GM12878 (cell line): Measurements from ENCODE around the gene NSMCE3. TPM values are rescaled to one million over a fixed set of nuclear protein-coding genes. Genes with fewer than 3 reads are reported as not detected.

ENCODE experiments used
- ATAC-seq: fragments of 200-7000 bp; cut with Tn5 transposase; 3 replicates; pipeline ENCODE4 v1.9.1; 2020; ENCODE audit warnings: mild to moderate bottlenecking, moderate library complexity
- BruUV-seq: library from RNA; stranded (reverse); fragments of 400-500 nt; replicated peaks from 2 replicates; lab custom pipeline; 2021; lab: Mats Ljungman, UMichigan
- CTCF ChIA-PET: fragments of 300-600 bp; sonication (Branson Sonifier 250); formaldehyde crosslinking; extraction: SDS; loops from one replicate; lab custom pipeline; 2021; ENCODE audit warnings: inconsistent platforms; lab: Yijun Ruan, JAX
- POLR2A ChIA-PET: fragments of 350-600 bp; formaldehyde crosslinking; extraction: SDS; loops from one replicate; lab custom pipeline; 2021; ENCODE audit warnings: inconsistent platforms; lab: Charles Lee
- RAD21 ChIA-PET: fragments of 300-600 bp; sonication (Branson Sonifier 250); formaldehyde crosslinking; loops from one replicate; lab custom pipeline; 2023; ENCODE audit warnings: antibody characterized with exemption; ENCODE audit not compliant: unreplicated experiment; lab: Charles Lee
- SMC1A ChIA-PET: fragments of 300-600 bp; sonication (Branson Sonifier 250); formaldehyde crosslinking; loops from one replicate; lab custom pipeline; 2023; ENCODE audit not compliant: unreplicated experiment, uncharacterized antibody; lab: Charles Lee
- DNase-seq: peaks from one replicate; pipeline ENCODE4 v3.0.0-alpha.2; 2011; ENCODE audit warnings: low read depth, low spot score
- FAIRE-seq: peaks from 3 replicates; lab custom pipeline; 2011; peaks lifted over from hg19 to GRCh38; lab: Jason Lieb, UNC
- H2AFZ ChIP-seq: 2 replicates; pipeline ENCODE4 v1.6.0; 2011; ENCODE audit warnings: low read depth, low read length, control low read depth; ENCODE audit not compliant: control insufficient read depth
- H3K27ac ChIP-seq: 2 replicates; pipeline ENCODE4 v1.5.1; 2011; ENCODE audit warnings: control low read depth; ENCODE audit not compliant: control insufficient read depth, insufficient read depth
- H3K27me3 ChIP-seq, 2 experiments: replicated peaks in 1 of 2; 2 replicates each; pipeline versions ENCODE4 v1.6.0 to v1.6.1; 2011; ENCODE audit warnings: low read length in 1 of 2; ENCODE audit not compliant: control insufficient read depth in 2 of 2, insufficient read depth in 2 of 2
- H3K36me3 ChIP-seq, 2 experiments: 2 replicates each; pipeline ENCODE4 v1.5.1; 2011; ENCODE audit warnings: low read length in 1 of 2; ENCODE audit not compliant: control insufficient read depth in 2 of 2, insufficient read depth in 2 of 2
- H3K4me1 ChIP-seq: 2 replicates; pipeline ENCODE4 v1.6.1; 2011; ENCODE audit warnings: mild to moderate bottlenecking, low read length, moderate library complexity, mixed read lengths; ENCODE audit not compliant: control insufficient read depth, insufficient read depth
- H3K4me2 ChIP-seq: 2 replicates; pipeline ENCODE4 v1.6.0; 2011; ENCODE audit warnings: control low read depth; ENCODE audit not compliant: control insufficient read depth, insufficient read depth
- H3K4me3 ChIP-seq: fragments of 200-600 bp; sonication (generic); 2 replicates; pipeline ENCODE4 v1.5.1; 2016
- H3K79me2 ChIP-seq: 2 replicates; pipeline ENCODE4 v1.6.0; 2011; ENCODE audit warnings: low read length; ENCODE audit not compliant: control insufficient read depth, insufficient read depth
- H3K9ac ChIP-seq: 2 replicates; pipeline ENCODE4 v1.8.0; 2011; ENCODE audit warnings: low read length, control low read depth, mixed read lengths; ENCODE audit not compliant: control insufficient read depth, insufficient read depth
- H3K9me3 ChIP-seq: replicated peaks from 3 replicates; pipeline ENCODE4 v1.5.1; 2011; ENCODE audit warnings: mild to moderate bottlenecking, low read length; ENCODE audit not compliant: control insufficient read depth, insufficient read depth
- H4K20me1 ChIP-seq: 2 replicates; pipeline ENCODE4 v1.6.0; 2011; ENCODE audit not compliant: control insufficient read depth, insufficient read depth
- ATF7 ChIP-seq: fragments of 450-650 bp; IDR thresholded peaks from 2 replicates; pipeline ENCODE4 v1.6.1; 2016; ENCODE audit warnings: low read depth, mild to moderate bottlenecking
- BCL11A ChIP-seq: IDR thresholded peaks from 2 replicates; pipeline ENCODE4 v1.6.1; 2011; ENCODE audit warnings: low read depth, low read length
- BHLHE40 ChIP-seq, 2 experiments: fragments of 450-650 bp in 1 of 2; IDR thresholded peaks; 2 replicates each; pipeline ENCODE4 v1.6.1; 2011 to 2017; ENCODE audit warnings: low read depth in 2 of 2, borderline replicate concordance in 1 of 2, improper control_type of control experiment in 1 of 2, low read length in 1 of 2, mild to moderate bottlenecking in 1 of 2
- CBFB ChIP-seq: IDR thresholded peaks from 2 replicates; pipeline ENCODE4 v1.6.1; 2016; ENCODE audit warnings: antibody characterized with exemption, low read depth
- CHD4 ChIP-seq: fragments of 200-600 bp; sonication (generic); IDR thresholded peaks from 2 replicates; pipeline ENCODE4 v1.6.1; 2016; ENCODE audit warnings: mild to moderate bottlenecking
- FOXM1 ChIP-seq: IDR thresholded peaks from 2 replicates; pipeline ENCODE4 v1.6.1; 2012; ENCODE audit warnings: low read depth, mild to moderate bottlenecking, inconsistent platforms, low read length, moderate library complexity
- GABPA ChIP-seq: IDR thresholded peaks from 2 replicates; pipeline ENCODE4 v1.6.1; 2014; ENCODE audit warnings: antibody characterized with exemption, low read depth, mild to moderate bottlenecking, inconsistent platforms
- LARP7 ChIP-seq: fragments of 450-650 bp; IDR thresholded peaks from 2 replicates; pipeline ENCODE4 v1.6.1; 2017; ENCODE audit warnings: mild to moderate bottlenecking
- MTA3 ChIP-seq: IDR thresholded peaks from 2 replicates; pipeline ENCODE4 v1.6.1; 2012; ENCODE audit warnings: low read length, inconsistent platforms, borderline replicate concordance
- NFIC ChIP-seq: IDR thresholded peaks from 2 replicates; pipeline ENCODE4 v1.6.1; 2012; ENCODE audit warnings: low read depth, mild to moderate bottlenecking, inconsistent platforms, low read length, moderate library complexity
- PAX8 ChIP-seq: fragments of 450-650 bp; IDR thresholded peaks from 2 replicates; pipeline ENCODE4 v1.6.1; 2017; ENCODE audit warnings: mild to moderate bottlenecking, moderate library complexity
- POLR2AphosphoS2 ChIP-seq: IDR thresholded peaks from 2 replicates; pipeline ENCODE4 v1.6.1; 2011; ENCODE audit warnings: low read depth, mild to moderate bottlenecking, low read length, improper control_type of control experiment, moderate library complexity
- RUNX3 ChIP-seq: IDR thresholded peaks from 2 replicates; pipeline ENCODE4 v1.6.1; 2012; ENCODE audit warnings: low read length, inconsistent platforms
- SRF ChIP-seq, 2 experiments: IDR thresholded peaks; 2 replicates each; pipeline ENCODE4 v1.6.1; 2011; ENCODE audit warnings: low read depth in 2 of 2, low read length in 2 of 2, mild to moderate bottlenecking in 1 of 2, moderate library complexity in 1 of 2
- TCF7 ChIP-seq: IDR thresholded peaks from 2 replicates; pipeline ENCODE4 v1.6.1; 2014; ENCODE audit warnings: antibody characterized with exemption, borderline replicate concordance
- ZNF207 ChIP-seq: fragments of 450-650 bp; IDR thresholded peaks from 2 replicates; pipeline ENCODE4 v1.6.1; 2014; ENCODE audit warnings: antibody characterized with exemption, mild to moderate bottlenecking, borderline replicate concordance
- in situ Hi-C: fragments of 300-500 bp; cut with MboI; formaldehyde crosslinking; loops from 9 replicates; pipeline ENCODE4 v1.14.3; 2018; ENCODE audit warnings: mixed read lengths
- intact Hi-C: fragments of 100-400 bp; cut with micrococcal nuclease; formaldehyde crosslinking; loops from one replicate; pipeline ENCODE4 v1.14.2; 2022; ENCODE audit not compliant: unreplicated experiment
- polyA plus RNA-seq, 11 experiments: library from polyadenylated mRNA; depleted of rRNA in 4 of 11; unstranded in 6 of 11; stranded (reverse) in 5 of 11; fragments of >200 nt; fragmentation: Nextera tagmentation in 4 of 11; fragmentation: Illumina TruSeq in 1 of 11; extraction: Ambion mirVana in 4 of 11; extraction: Trizol in 1 of 11; gene quantifications; 1 replicate in 1 of 11; 2 replicates in 10 of 11; pipeline versions ENCODE4 v1.2.1 to v1.2.3, GENCODE V29; 2011 to 2016; ENCODE audit warnings: inconsistent platforms in 2 of 11, missing spikeins in 2 of 11, low read depth in 1 of 11
- total RNA-seq, 4 experiments: library from RNA; depleted of rRNA in 3 of 4; stranded (reverse); fragments of >200 nt in 3 of 4; fragmentation: Illumina TruSeq in 1 of 4; extraction: Trizol in 1 of 4; gene quantifications; 2 replicates each; pipeline versions ENCODE4 v1.2.1 to v1.2.3, GENCODE V29; 2013 to 2021
- TF ChIP-seq, protein P1 (sequence below): fragments of 450-650 bp; IDR thresholded peaks from 2 replicates; pipeline ENCODE4 v1.6.1; 2017; ENCODE audit warnings: mild to moderate bottlenecking
- TF ChIP-seq, protein P2 (sequence below): fragments of 450-650 bp; IDR thresholded peaks from 2 replicates; pipeline ENCODE4 v1.6.1; 2016; ENCODE audit warnings: mild to moderate bottlenecking
- TF ChIP-seq, protein P3 (sequence below): fragments of 450-650 bp; IDR thresholded peaks from 2 replicates; pipeline ENCODE4 v1.6.1; 2016; ENCODE audit warnings: mild to moderate bottlenecking, moderate library complexity, borderline replicate concordance

NSMCE3 gene
- total and polyA plus RNA-seq, 10 of the 15 experiments (the other 5 are each of a cell fraction or from before 2014, with no cell fraction given) = 3.7 to 30.0 (median 19.2) TPM

GRCh38 chr15:29312387-29312786 lies 42.8 kb upstream of the NSMCE3 start (continued):
- TF ChIP-seq ATF7 = peak; percentile 38; the same call in 1 of the 2 replicates
- TF ChIP-seq TCF7 = peak; percentile 94
- peak; percentile 58; the same call in 1 of the 2 replicates for TF ChIP-seq RUNX3
- TF ChIP-seq NFIC = peak; percentile 87
- TF ChIP-seq, protein P1, sequence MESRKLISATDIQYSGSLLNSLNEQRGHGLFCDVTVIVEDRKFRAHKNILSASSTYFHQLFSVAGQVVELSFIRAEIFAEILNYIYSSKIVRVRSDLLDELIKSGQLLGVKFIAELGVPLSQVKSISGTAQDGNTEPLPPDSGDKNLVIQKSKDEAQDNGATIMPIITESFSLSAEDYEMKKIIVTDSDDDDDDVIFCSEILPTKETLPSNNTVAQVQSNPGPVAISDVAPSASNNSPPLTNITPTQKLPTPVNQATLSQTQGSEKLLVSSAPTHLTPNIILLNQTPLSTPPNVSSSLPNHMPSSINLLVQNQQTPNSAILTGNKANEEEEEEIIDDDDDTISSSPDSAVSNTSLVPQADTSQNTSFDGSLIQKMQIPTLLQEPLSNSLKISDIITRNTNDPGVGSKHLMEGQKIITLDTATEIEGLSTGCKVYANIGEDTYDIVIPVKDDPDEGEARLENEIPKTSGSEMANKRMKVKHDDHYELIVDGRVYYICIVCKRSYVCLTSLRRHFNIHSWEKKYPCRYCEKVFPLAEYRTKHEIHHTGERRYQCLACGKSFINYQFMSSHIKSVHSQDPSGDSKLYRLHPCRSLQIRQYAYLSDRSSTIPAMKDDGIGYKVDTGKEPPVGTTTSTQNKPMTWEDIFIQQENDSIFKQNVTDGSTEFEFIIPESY = no peak
- TF ChIP-seq BHLHE40 (IDR thresholded peaks at IDR 0.05; ENCODE audit: borderline replicate concordance in 1 of 2, low read depth in 2 of 2, low read length in 1 of 2) = peak in 1 of 2 experiments; percentile 31; a peak in 1 of 4 replicates
- TF ChIP-seq SRF (IDR thresholded peaks at IDR 0.05; ENCODE audit: low read depth in 2 of 2, low read length in 2 of 2) = peak; percentile 84 to 99
- TF ChIP-seq BCL11A = no peak
- peak; percentile 65; the same call in 1 of the 2 replicates for TF ChIP-seq FOXM1
- 0 out of 2 replicates have a peak, but pooled peaks have one; percentile 33 for TF ChIP-seq GABPA

GRCh38 chr15:29311696-29312095 lies 42.1 kb upstream of the NSMCE3 start:
- in situ Hi-C loops (no loop called here), intact Hi-C loops (no loop called here)
- CTCF ChIA-PET = interaction anchor here (2.1 kb wide), 1 partner anchor 9 kb away, joined by 8 read pairs; no protein-coding TSS in a partner anchor
- no peaks in the 10 kb centered on the region for H3K79me2 ChIP-seq
- BruUV-seq = no TSS peak
- RAD21 ChIA-PET = interaction anchor here (0.6 kb wide), 1 partner anchor 41 kb away, joined by 3 read pairs; no protein-coding TSS in a partner anchor
- ATAC-seq (no peak), DNase-seq (no peak), FAIRE-seq (no peak)
- H3K9ac ChIP-seq = no peak overlapping the region
- no peak overlapping the region for H2AFZ ChIP-seq
- no peak overlapping the region; the same call in 1 of the 2 replicates for H3K4me2 ChIP-seq
- H3K4me1 ChIP-seq = peaks cover 32% of the 10 kb centered on the region
- SMC1A ChIA-PET = interaction anchor here (0.8 to 1.8 kb wide), 2 partner anchors 21 to 41 kb away, joined by 3 to 4 read pairs; no protein-coding TSS in a partner anchor
- no peaks in the 10 kb centered on the region for H3K27me3 ChIP-seq
- no peaks in the 10 kb centered on the region for H4K20me1 ChIP-seq
- POLR2A ChIA-PET = no interaction called here
- H3K9me3 ChIP-seq = peaks cover 2% of the 10 kb centered on the region; the same call in 1 of the 3 replicates
- H3K4me3 ChIP-seq = no peak overlapping the region
- no peaks in the 10 kb centered on the region for H3K36me3 ChIP-seq
- H3K27ac ChIP-seq = peak overlapping the region; percentile 25; the same call in 1 of the 2 replicates
- TF ChIP-seq PAX8 (no peak), ZNF207 (no peak), POLR2AphosphoS2 (no peak), CHD4 (no peak), NFIC (no peak), LARP7 (no peak), MTA3 (no peak), CBFB (no peak)
- TF ChIP-seq, protein P2, sequence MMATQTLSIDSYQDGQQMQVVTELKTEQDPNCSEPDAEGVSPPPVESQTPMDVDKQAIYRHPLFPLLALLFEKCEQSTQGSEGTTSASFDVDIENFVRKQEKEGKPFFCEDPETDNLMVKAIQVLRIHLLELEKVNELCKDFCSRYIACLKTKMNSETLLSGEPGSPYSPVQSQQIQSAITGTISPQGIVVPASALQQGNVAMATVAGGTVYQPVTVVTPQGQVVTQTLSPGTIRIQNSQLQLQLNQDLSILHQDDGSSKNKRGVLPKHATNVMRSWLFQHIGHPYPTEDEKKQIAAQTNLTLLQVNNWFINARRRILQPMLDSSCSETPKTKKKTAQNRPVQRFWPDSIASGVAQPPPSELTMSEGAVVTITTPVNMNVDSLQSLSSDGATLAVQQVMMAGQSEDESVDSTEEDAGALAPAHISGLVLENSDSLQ = no peak
- TF ChIP-seq, protein P3, sequence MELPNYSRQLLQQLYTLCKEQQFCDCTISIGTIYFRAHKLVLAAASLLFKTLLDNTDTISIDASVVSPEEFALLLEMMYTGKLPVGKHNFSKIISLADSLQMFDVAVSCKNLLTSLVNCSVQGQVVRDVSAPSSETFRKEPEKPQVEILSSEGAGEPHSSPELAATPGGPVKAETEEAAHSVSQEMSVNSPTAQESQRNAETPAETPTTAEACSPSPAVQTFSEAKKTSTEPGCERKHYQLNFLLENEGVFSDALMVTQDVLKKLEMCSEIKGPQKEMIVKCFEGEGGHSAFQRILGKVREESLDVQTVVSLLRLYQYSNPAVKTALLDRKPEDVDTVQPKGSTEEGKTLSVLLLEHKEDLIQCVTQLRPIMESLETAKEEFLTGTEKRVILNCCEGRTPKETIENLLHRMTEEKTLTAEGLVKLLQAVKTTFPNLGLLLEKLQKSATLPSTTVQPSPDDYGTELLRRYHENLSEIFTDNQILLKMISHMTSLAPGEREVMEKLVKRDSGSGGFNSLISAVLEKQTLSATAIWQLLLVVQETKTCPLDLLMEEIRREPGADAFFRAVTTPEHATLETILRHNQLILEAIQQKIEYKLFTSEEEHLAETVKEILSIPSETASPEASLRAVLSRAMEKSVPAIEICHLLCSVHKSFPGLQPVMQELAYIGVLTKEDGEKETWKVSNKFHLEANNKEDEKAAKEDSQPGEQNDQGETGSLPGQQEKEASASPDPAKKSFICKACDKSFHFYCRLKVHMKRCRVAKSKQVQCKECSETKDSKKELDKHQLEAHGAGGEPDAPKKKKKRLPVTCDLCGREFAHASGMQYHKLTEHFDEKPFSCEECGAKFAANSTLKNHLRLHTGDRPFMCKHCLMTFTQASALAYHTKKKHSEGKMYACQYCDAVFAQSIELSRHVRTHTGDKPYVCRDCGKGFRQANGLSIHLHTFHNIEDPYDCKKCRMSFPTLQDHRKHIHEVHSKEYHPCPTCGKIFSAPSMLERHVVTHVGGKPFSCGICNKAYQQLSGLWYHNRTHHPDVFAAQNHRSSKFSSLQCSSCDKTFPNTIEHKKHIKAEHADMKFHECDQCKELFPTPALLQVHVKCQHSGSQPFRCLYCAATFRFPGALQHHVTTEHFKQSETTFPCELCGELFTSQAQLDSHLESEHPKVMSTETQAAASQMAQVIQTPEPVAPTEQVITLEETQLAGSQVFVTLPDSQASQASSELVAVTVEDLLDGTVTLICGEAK = no peak
